Esophagus muscularis mucosa (tissue), 3 donors: ENCODE measurements around the gene PNPT1.

ENCODE experiments used
- CTCF ChIP-seq, 3 experiments: fragments of 200-600 bp in 2 of 3; fragments of 450-650 bp in 1 of 3; sonication (generic) in 2 of 3; IDR thresholded peaks; one replicate each; pipeline ENCODE4 v1.5.1; 2017 to 2019; ENCODE audit warnings: antibody characterized with exemption in 3 of 3, mild to moderate bottlenecking in 2 of 3, moderate library complexity in 1 of 3
- POLR2A ChIP-seq: fragments of 450-650 bp; IDR thresholded peaks from one replicate; pipeline ENCODE4 v1.6.1; 2017; ENCODE audit warnings: antibody characterized with exemption, moderate library complexity, mild to moderate bottlenecking, low read depth

DNA sequence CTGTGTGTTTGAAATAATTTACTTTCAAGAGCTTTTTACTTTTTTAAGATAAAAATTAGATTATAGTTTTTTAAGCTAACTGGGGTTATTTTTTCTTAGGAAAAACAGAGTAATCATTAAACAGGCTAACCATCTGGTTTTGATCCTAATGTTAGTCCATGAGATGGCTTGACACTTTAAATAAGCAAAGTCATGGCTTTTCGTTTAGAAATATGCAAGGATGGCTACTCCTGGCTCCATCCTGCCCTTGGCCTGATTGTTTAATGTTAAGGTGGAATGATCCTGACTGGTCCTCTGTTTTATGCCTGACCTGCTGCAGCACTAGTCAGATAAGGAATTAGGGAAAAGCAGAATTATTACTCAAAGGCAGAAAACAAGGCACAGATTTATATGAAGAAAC is 39.7 kb upstream of the PNPT1 start:
- no peak for TF ChIP-seq POLR2A
- TF ChIP-seq CTCF (IDR thresholded peaks at IDR 0.05), result no peak
